Measurements from ENCODE around the gene VWA2.

- TF ChIP-seq, protein P1, sequence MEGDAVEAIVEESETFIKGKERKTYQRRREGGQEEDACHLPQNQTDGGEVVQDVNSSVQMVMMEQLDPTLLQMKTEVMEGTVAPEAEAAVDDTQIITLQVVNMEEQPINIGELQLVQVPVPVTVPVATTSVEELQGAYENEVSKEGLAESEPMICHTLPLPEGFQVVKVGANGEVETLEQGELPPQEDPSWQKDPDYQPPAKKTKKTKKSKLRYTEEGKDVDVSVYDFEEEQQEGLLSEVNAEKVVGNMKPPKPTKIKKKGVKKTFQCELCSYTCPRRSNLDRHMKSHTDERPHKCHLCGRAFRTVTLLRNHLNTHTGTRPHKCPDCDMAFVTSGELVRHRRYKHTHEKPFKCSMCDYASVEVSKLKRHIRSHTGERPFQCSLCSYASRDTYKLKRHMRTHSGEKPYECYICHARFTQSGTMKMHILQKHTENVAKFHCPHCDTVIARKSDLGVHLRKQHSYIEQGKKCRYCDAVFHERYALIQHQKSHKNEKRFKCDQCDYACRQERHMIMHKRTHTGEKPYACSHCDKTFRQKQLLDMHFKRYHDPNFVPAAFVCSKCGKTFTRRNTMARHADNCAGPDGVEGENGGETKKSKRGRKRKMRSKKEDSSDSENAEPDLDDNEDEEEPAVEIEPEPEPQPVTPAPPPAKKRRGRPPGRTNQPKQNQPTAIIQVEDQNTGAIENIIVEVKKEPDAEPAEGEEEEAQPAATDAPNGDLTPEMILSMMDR (IDR thresholded peaks at IDR 0.05 in 4 of 5, conservative IDR thresholded peaks at IDR 0.05 in 1 of 5), result no peak
- TF ChIP-seq POLR2A (IDR thresholded peaks at IDR 0.05), result no peak
Measured at GRCh38 chr10:114327537-114328440, 88.7 kb downstream of the VWA2 start.
